Panc1 (cell line): ENCODE results near the gene SLC5A9. TPM values are rescaled to one million over a fixed set of nuclear protein-coding genes. Genes with fewer than 3 reads are reported as not detected.

Source experiments
- ATAC-seq: fragments of 200-7000 bp; cut with Tn5 transposase; 2 replicates; pipeline ENCODE4 v1.9.1; 2020; ENCODE audit warnings: mild to moderate bottlenecking, moderate library complexity
- BruUV-seq: library from RNA; stranded (reverse); fragments of 400-500 nt; replicated peaks from 2 replicates; lab custom pipeline; 2021; lab: Mats Ljungman, UMichigan
- CTCF ChIA-PET: fragments of 300-600 bp; sonication (Branson Sonifier 250); formaldehyde crosslinking; loops from one replicate; lab custom pipeline; 2022; ENCODE audit warnings: antibody characterized with exemption; lab: Charles Lee
- POLR2A ChIA-PET: fragments of 300-600 bp; sonication (Branson Sonifier 250); formaldehyde crosslinking; loops from one replicate; lab custom pipeline; 2022; ENCODE audit warnings: antibody characterized with exemption; lab: Charles Lee
- DNase-seq: peaks from one replicate; pipeline ENCODE4 v3.0.0-alpha.2; 2010; ENCODE audit warnings: low read depth, low spot score
- H3K27ac ChIP-seq: 2 replicates; pipeline ENCODE4 v1.5.1; 2011; ENCODE audit warnings: mild to moderate bottlenecking, low read length, inconsistent platforms
- H3K27me3 ChIP-seq: fragments of 200-500 bp; sonication (Bioruptor generic); 2 replicates; pipeline ENCODE4 v1.6.0; 2014; ENCODE audit warnings: low read length, inconsistent platforms; ENCODE audit not compliant: control insufficient read depth, insufficient read depth
- H3K36me3 ChIP-seq: fragments of 200-500 bp; sonication (Bioruptor generic); 2 replicates; pipeline ENCODE4 v1.5.1; 2014; ENCODE audit warnings: inconsistent platforms, mild to moderate bottlenecking, low read length, moderate library complexity; ENCODE audit not compliant: control insufficient read depth, insufficient read depth
- H3K4me1 ChIP-seq: 2 replicates; pipeline ENCODE4 v1.5.1; 2011; ENCODE audit warnings: inconsistent platforms, mild to moderate bottlenecking, low read length, moderate library complexity; ENCODE audit not compliant: control insufficient read depth, insufficient read depth
- H3K4me3 ChIP-seq, 2 experiments: 2 replicates each; pipeline ENCODE4 v1.5.1; 2011 to 2012; ENCODE audit warnings: low read depth in 2 of 2, low read length in 2 of 2, mild to moderate bottlenecking in 2 of 2, inconsistent platforms in 1 of 2, moderate library complexity in 1 of 2
- H3K9me3 ChIP-seq: fragments of 200-500 bp; sonication (Bioruptor generic); 2 replicates; pipeline ENCODE4 v1.5.1; 2014; ENCODE audit warnings: low read depth, mild to moderate bottlenecking, inconsistent platforms, low read length, moderate library complexity; ENCODE audit not compliant: control insufficient read depth, insufficient read depth
- CTCF ChIP-seq: fragments of 450-650 bp; IDR thresholded peaks from 2 replicates; pipeline ENCODE4 v1.5.1; 2017; ENCODE audit warnings: mild to moderate bottlenecking
- POLR2AphosphoS5 ChIP-seq: IDR thresholded peaks from 2 replicates; pipeline ENCODE4 v1.6.1; 2012; ENCODE audit warnings: mild to moderate bottlenecking, low read depth, low read length, moderate library complexity
- REST ChIP-seq, 2 experiments: IDR thresholded peaks; 2 replicates each; pipeline ENCODE4 v1.6.1; 2011 to 2012; ENCODE audit warnings: low read depth in 2 of 2, control low read depth in 1 of 2, low read length in 1 of 2, mild to moderate bottlenecking in 1 of 2, moderate library complexity in 1 of 2; ENCODE audit not compliant: insufficient read depth in 1 of 2
- SIN3A ChIP-seq: IDR thresholded peaks from 2 replicates; pipeline ENCODE4 v1.6.1; 2012; ENCODE audit warnings: low read depth, mild to moderate bottlenecking, low read length, moderate library complexity, borderline replicate concordance; ENCODE audit not compliant: insufficient read depth
- TCF7L2 ChIP-seq: IDR thresholded peaks from 2 replicates; pipeline ENCODE4 v1.6.1; 2011; ENCODE audit warnings: mild to moderate bottlenecking, low read depth, low read length, inconsistent platforms
- in situ Hi-C: cut with HindIII; loops from 2 replicates; pipeline ENCODE4 v1.10.0; 2016; ENCODE audit warnings: low sequenced_read_pairs, low pct_unique_long_range_greater_than_20kb
- intact Hi-C: fragments of 100-400 bp; cut with micrococcal nuclease; formaldehyde crosslinking; loops from one replicate; pipeline ENCODE4 v1.10.0; 2022; ENCODE audit not compliant: unreplicated experiment
- total RNA-seq: library from RNA; stranded (reverse); gene quantifications from one replicate; pipeline ENCODE4 v1.2.1, GENCODE V29; 2021; ENCODE audit not compliant: unreplicated experiment

The SLC5A9 gene
- total RNA-seq, 1 experiment from 2014 or later: not detected

- POLR2A ChIA-PET: no interaction called here
- TF ChIP-seq SIN3A (no peak), TCF7L2 (no peak), REST (IDR thresholded peaks at IDR 0.05; ENCODE audit: insufficient read depth in 1 of 2, low read depth in 2 of 2, low read length in 1 of 2) (no peak), POLR2AphosphoS5 (no peak), CTCF (no peak)
- Histone ChIP-seq H3K4me3 (no peak overlapping the region), H3K27me3 (no peaks in the 10 kb centered on the region; the same call in none of the 2 replicates), H3K9me3 (no peaks in the 10 kb centered on the region), H3K27ac (no peak overlapping the region), H3K4me1 (no peaks in the 10 kb centered on the region), H3K36me3 (no peaks in the 10 kb centered on the region)
- no TSS peak for BruUV-seq
- no peak for DNase-seq
- in situ Hi-C loops: no loop called here
- ATAC-seq: no peak
- intact Hi-C loops: no loop called here
- CTCF ChIA-PET: no interaction called here
These were observed 45.3 kb upstream of the SLC5A9 start for GRCh38 chr1:48177257-48177656.

GRCh38 chr1:48181669-48182367 is 40.7 kb upstream of the SLC5A9 start:
- Histone ChIP-seq H3K4me1 (no peaks in the 10 kb centered on the region), H3K9me3 (no peaks in the 10 kb centered on the region), H3K27me3 (no peaks in the 10 kb centered on the region; the same call in none of the 2 replicates), H3K36me3 (no peaks in the 10 kb centered on the region), H3K27ac (no peak overlapping the region), H3K4me3 (no peak overlapping the region)
- in situ Hi-C loops (no loop called here), intact Hi-C loops (no loop called here)
- no peak for DNase-seq
- CTCF ChIA-PET: no interaction called here
- POLR2A ChIA-PET: no interaction called here
- ATAC-seq: no peak
- BruUV-seq: no TSS peak
- no peak for TF ChIP-seq TCF7L2
- TF ChIP-seq POLR2AphosphoS5: no peak
- TF ChIP-seq CTCF: no peak
- TF ChIP-seq REST (IDR thresholded peaks at IDR 0.05; ENCODE audit: insufficient read depth in 1 of 2, low read depth in 2 of 2, low read length in 1 of 2): no peak
- TF ChIP-seq SIN3A: no peak
